WTC11 (cell line): ENCODE measurements around the gene ASS1.
"Not testable (repeated sequence)": the region's sequence is repeated elsewhere in the genome, so short reads cannot be mapped to it uniquely, and the experiment has no call there.

ENCODE experiments used
- ATF2 ChIP-seq: sonication (generic); formaldehyde crosslinking; IDR thresholded peaks from 2 replicates; pipeline ENCODE4 v1.8.1; 2022; ENCODE audit warnings: low read depth, missing genetic modification reagents, borderline replicate concordance
- CTCF ChIP-seq: fragments of 200-600 bp; IDR thresholded peaks from 2 replicates; pipeline ENCODE4 v1.8.0; 2022; ENCODE audit warnings: antibody characterized with exemption
- ESRRA ChIP-seq: sonication (generic); formaldehyde crosslinking; IDR thresholded peaks from 2 replicates; pipeline ENCODE4 v1.8.1; 2022; ENCODE audit warnings: mild to moderate bottlenecking, missing genetic modification reagents, borderline replicate concordance
- FOXJ3 ChIP-seq: sonication (generic); formaldehyde crosslinking; IDR thresholded peaks from 2 replicates; pipeline ENCODE4 v1.9.0; 2021; ENCODE audit warnings: missing genetic modification reagents, mild to moderate bottlenecking, borderline replicate concordance
- FOXK1 ChIP-seq: sonication (generic); formaldehyde crosslinking; IDR thresholded peaks from 2 replicates; pipeline ENCODE4 v1.8.0; 2022; ENCODE audit warnings: mild to moderate bottlenecking, moderate library complexity, missing genetic modification reagents
- MXD4 ChIP-seq: fragments of 250-450 bp; sonication (Bioruptor Pico); IDR thresholded peaks from 2 replicates; pipeline ENCODE4 v1.8.0; 2021; ENCODE audit warnings: mild to moderate bottlenecking, moderate library complexity, borderline replicate concordance
- TCF7 ChIP-seq: sonication (generic); formaldehyde crosslinking; IDR thresholded peaks from 2 replicates; pipeline ENCODE4 v1.8.0; 2022; ENCODE audit warnings: mild to moderate bottlenecking, low read depth, missing genetic modification reagents, moderate library complexity
- ZNF317 ChIP-seq: sonication (generic); formaldehyde crosslinking; IDR thresholded peaks from 2 replicates; pipeline ENCODE4 v1.8.1; 2023; ENCODE audit warnings: low read depth, mild to moderate bottlenecking, moderate library complexity, missing genetic modification reagents, borderline replicate concordance
- ZNF416 ChIP-seq: fragments of 250-450 bp; sonication (Bioruptor Pico); IDR thresholded peaks from 2 replicates; pipeline ENCODE4 v1.9.0; 2021; ENCODE audit warnings: mild to moderate bottlenecking, inconsistent platforms
- TF ChIP-seq, protein P1 (sequence below): sonication (generic); formaldehyde crosslinking; IDR thresholded peaks from 2 replicates; pipeline ENCODE4 v1.8.0; 2022; ENCODE audit warnings: mild to moderate bottlenecking, missing genetic modification reagents
- TF ChIP-seq, protein P2 (sequence below): sonication (generic); formaldehyde crosslinking; IDR thresholded peaks from 2 replicates; pipeline ENCODE4 v1.8.0; 2022; ENCODE audit warnings: mild to moderate bottlenecking, missing genetic modification reagents
- TF ChIP-seq, protein P3 (sequence below): sonication (generic); formaldehyde crosslinking; IDR thresholded peaks from 2 replicates; pipeline ENCODE4 v1.8.0; 2022; ENCODE audit warnings: missing genetic modification reagents

- not testable (repeated sequence) for TF ChIP-seq ATF2; ZNF416; TCF7 (CRISPR knock-in tag); CTCF; ESRRA; FOXK1 (CRISPR knock-in tag); FOXJ3; ZNF317 (CRISPR knock-in tag); MXD4
- TF ChIP-seq, protein P1, sequence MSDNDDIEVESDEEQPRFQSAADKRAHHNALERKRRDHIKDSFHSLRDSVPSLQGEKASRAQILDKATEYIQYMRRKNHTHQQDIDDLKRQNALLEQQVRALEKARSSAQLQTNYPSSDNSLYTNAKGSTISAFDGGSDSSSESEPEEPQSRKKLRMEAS (CRISPR knock-in tag) = not testable (repeated sequence)
- TF ChIP-seq, protein P2, sequence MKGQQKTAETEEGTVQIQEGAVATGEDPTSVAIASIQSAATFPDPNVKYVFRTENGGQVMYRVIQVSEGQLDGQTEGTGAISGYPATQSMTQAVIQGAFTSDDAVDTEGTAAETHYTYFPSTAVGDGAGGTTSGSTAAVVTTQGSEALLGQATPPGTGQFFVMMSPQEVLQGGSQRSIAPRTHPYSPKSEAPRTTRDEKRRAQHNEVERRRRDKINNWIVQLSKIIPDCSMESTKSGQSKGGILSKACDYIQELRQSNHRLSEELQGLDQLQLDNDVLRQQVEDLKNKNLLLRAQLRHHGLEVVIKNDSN (CRISPR knock-in tag) = not testable (repeated sequence)
- TF ChIP-seq, protein P3, sequence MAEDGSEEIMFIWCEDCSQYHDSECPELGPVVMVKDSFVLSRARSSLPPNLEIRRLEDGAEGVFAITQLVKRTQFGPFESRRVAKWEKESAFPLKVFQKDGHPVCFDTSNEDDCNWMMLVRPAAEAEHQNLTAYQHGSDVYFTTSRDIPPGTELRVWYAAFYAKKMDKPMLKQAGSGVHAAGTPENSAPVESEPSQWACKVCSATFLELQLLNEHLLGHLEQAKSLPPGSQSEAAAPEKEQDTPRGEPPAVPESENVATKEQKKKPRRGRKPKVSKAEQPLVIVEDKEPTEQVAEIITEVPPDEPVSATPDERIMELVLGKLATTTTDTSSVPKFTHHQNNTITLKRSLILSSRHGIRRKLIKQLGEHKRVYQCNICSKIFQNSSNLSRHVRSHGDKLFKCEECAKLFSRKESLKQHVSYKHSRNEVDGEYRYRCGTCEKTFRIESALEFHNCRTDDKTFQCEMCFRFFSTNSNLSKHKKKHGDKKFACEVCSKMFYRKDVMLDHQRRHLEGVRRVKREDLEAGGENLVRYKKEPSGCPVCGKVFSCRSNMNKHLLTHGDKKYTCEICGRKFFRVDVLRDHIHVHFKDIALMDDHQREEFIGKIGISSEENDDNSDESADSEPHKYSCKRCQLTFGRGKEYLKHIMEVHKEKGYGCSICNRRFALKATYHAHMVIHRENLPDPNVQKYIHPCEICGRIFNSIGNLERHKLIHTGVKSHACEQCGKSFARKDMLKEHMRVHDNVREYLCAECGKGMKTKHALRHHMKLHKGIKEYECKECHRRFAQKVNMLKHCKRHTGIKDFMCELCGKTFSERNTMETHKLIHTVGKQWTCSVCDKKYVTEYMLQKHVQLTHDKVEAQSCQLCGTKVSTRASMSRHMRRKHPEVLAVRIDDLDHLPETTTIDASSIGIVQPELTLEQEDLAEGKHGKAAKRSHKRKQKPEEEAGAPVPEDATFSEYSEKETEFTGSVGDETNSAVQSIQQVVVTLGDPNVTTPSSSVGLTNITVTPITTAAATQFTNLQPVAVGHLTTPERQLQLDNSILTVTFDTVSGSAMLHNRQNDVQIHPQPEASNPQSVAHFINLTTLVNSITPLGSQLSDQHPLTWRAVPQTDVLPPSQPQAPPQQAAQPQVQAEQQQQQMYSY (CRISPR knock-in tag) = not testable (repeated sequence)
Observed at GRCh38 chr9:130401742-130402141, 43.0 kb upstream of the ASS1 start.
